Ishikawa (cell line): ENCODE results near the gene CD37.

Source experiments
- CEBPB ChIP-seq: IDR thresholded peaks from 2 replicates; pipeline ENCODE4 v1.6.1; 2012
- CREB1 ChIP-seq: IDR thresholded peaks from 2 replicates; pipeline ENCODE4 v1.6.1; 2012; ENCODE audit warnings: low read depth
- EGR1 ChIP-seq: IDR thresholded peaks from 2 replicates; pipeline ENCODE4 v1.6.1; 2012
- EP300 ChIP-seq: IDR thresholded peaks from 2 replicates; pipeline ENCODE4 v1.6.1; 2012; ENCODE audit warnings: borderline replicate concordance
- FOXM1 ChIP-seq: IDR thresholded peaks from 2 replicates; pipeline ENCODE4 v1.6.1; 2012; ENCODE audit warnings: low read depth, borderline replicate concordance
- MAX ChIP-seq: IDR thresholded peaks from 2 replicates; pipeline ENCODE4 v1.6.1; 2012
- NFIC ChIP-seq: IDR thresholded peaks from 2 replicates; pipeline ENCODE4 v1.6.1; 2012
- RAD21 ChIP-seq: IDR thresholded peaks from 2 replicates; pipeline ENCODE4 v1.6.1; 2012; ENCODE audit warnings: low read depth
- REST ChIP-seq: IDR thresholded peaks from 2 replicates; pipeline ENCODE4 v1.6.1; 2012; ENCODE audit warnings: low read depth, mild to moderate bottlenecking
- TAF1 ChIP-seq: IDR thresholded peaks from 2 replicates; pipeline ENCODE4 v1.6.1; 2012; ENCODE audit warnings: low read depth, mild to moderate bottlenecking
- TCF12 ChIP-seq: IDR thresholded peaks from 2 replicates; pipeline ENCODE4 v1.6.1; 2012; ENCODE audit warnings: low read depth
- TEAD4 ChIP-seq: IDR thresholded peaks from 2 replicates; pipeline ENCODE4 v1.6.1; 2012
- YY1 ChIP-seq: IDR thresholded peaks from 2 replicates; pipeline ENCODE4 v1.6.1; 2012; ENCODE audit warnings: low read depth
- ZBTB7A ChIP-seq: IDR thresholded peaks from 2 replicates; pipeline ENCODE4 v1.6.1; 2012; ENCODE audit warnings: low read depth
- TF ChIP-seq, protein P1 (sequence below): IDR thresholded peaks from 2 replicates; pipeline ENCODE4 v1.6.1; 2012

The CD37 gene

DNA sequence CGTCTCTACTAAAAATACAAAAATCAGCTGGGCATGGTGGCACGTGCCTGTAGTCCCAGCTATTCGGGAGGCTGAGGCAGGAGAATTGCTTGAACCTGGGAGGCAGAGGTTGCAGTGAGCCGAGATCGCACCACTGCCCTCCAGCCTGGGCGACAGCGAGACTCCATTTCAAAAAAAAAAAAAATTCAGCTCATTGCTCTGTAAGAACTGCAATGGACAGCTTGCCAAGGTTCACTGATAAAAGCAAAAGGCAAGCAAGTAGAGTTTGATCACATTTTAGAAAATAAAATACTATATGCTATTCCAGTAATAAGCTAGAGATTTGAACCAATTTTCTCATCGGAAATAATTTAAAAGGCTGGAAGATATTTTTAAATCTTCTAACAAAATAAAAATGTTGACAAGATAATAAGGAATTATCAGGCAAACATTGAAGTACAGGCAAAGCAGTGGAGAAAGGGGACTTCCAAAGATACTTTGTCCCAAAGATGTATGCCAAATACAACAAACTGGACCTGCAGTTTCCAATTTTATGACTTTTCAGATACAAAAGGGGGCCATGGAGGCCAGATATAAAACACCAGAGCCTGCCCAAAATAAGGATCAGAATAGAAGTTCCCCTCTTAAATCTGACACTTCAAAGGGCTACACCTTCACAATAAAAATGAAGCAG lies 39.9 kb upstream of the CD37 start:
- TF ChIP-seq, protein P1, sequence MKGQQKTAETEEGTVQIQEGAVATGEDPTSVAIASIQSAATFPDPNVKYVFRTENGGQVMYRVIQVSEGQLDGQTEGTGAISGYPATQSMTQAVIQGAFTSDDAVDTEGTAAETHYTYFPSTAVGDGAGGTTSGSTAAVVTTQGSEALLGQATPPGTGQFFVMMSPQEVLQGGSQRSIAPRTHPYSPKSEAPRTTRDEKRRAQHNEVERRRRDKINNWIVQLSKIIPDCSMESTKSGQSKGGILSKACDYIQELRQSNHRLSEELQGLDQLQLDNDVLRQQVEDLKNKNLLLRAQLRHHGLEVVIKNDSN: no peak
- TF ChIP-seq EGR1: no peak
- TF ChIP-seq TCF12: no peak
- TF ChIP-seq RAD21: no peak
- no peak for TF ChIP-seq TEAD4
- TF ChIP-seq CEBPB: no peak
- no peak for TF ChIP-seq FOXM1
- TF ChIP-seq TAF1: no peak
- no peak for TF ChIP-seq REST
- no peak for TF ChIP-seq YY1
- no peak for TF ChIP-seq CREB1
- TF ChIP-seq MAX: no peak
- no peak for TF ChIP-seq EP300
- no peak for TF ChIP-seq NFIC
- no peak for TF ChIP-seq ZBTB7A

- TF ChIP-seq, protein P1: no peak
- TF ChIP-seq REST (no peak), YY1 (no peak), EP300 (no peak)
Observed at GRCh38 chr19:49297403-49297802, 37.8 kb upstream of the CD37 start.

- TF ChIP-seq RAD21 (peak; percentile 66), YY1 (peak; percentile 75), TCF12 (no peak)
Observed at GRCh38 chr19:49301165-49301865, 33.9 kb upstream of the CD37 start.

DNA sequence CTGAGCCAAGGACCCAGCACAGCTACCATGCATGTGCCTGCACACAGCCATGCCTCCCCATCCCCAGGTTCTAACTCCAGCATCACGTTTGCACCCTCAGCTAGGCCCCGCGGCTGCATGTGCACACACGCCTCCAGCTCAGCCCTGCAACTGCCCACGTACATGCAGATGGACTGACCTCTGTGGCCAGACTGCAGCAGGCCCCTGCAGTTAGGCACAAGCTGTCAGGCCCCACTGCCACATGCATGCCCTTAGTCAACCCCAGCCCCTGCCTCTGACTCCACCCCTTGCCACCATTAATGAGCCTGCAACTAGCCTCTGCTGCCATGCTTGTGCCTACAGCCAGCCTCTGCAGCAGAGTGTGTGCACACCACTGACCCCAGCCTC lies 33.3 kb upstream of the CD37 start:
- TF ChIP-seq YY1: no peak
- no peak for TF ChIP-seq CEBPB
- no peak for TF ChIP-seq MAX
- no peak for TF ChIP-seq NFIC
- TF ChIP-seq, protein P1: no peak
- TF ChIP-seq EGR1: no peak
- TF ChIP-seq RAD21: no peak
- no peak for TF ChIP-seq TEAD4
- TF ChIP-seq ZBTB7A: no peak
- TF ChIP-seq TCF12: no peak
- TF ChIP-seq FOXM1: no peak
- TF ChIP-seq TAF1: no peak
- no peak for TF ChIP-seq REST
- no peak for TF ChIP-seq CREB1
- TF ChIP-seq EP300: no peak
